ENCODE results near the gene NFASC.

DNA sequence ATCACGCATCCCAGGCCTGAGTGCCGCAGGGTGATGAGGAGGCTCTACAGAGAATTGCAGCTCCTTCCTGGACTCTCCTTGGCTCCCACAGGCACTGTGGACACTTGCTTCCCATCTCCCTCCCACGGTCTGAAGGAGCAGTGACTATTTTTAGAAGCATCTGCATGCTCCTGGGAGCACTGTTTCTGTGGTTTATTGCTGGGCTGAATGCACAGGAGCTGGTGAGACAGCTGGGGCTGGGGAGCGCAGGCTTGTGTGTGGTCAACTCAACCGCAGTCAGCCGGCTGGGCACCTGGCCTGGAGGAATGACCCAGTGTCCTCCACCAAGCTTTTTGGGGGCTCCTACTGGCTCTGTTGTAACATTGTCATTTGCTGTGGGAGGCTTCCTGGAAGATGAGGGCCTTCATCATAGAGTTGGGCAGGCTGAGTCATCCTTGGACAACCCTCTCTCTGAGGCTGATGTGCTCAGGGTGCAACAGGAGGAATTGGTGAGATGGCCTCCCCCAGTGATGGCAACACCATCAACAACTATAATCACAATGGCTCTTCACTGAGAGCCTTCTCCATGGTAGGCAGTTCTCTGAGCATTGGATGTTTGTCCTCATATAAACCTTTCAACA is 1.7 kb downstream of the NFASC start:
- TF ChIP-seq, protein P1, sequence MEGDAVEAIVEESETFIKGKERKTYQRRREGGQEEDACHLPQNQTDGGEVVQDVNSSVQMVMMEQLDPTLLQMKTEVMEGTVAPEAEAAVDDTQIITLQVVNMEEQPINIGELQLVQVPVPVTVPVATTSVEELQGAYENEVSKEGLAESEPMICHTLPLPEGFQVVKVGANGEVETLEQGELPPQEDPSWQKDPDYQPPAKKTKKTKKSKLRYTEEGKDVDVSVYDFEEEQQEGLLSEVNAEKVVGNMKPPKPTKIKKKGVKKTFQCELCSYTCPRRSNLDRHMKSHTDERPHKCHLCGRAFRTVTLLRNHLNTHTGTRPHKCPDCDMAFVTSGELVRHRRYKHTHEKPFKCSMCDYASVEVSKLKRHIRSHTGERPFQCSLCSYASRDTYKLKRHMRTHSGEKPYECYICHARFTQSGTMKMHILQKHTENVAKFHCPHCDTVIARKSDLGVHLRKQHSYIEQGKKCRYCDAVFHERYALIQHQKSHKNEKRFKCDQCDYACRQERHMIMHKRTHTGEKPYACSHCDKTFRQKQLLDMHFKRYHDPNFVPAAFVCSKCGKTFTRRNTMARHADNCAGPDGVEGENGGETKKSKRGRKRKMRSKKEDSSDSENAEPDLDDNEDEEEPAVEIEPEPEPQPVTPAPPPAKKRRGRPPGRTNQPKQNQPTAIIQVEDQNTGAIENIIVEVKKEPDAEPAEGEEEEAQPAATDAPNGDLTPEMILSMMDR (IDR thresholded peaks at IDR 0.05) = no peak
- TF ChIP-seq POLR2AphosphoS5 (IDR thresholded peaks at IDR 0.05; ENCODE audit: low read depth, low read length) (no peak), SIN3A (IDR thresholded peaks at IDR 0.05; ENCODE audit: borderline replicate concordance, insufficient read depth, low read depth, low read length) (no peak)
